GM18909 (cell line): ENCODE data around the gene TSPAN4.

Source experiments
- ATAC-seq: cut with Tn5 transposase; IDR thresholded peaks from one replicate; pipeline ENCODE4 v1.9.1; 2021; ENCODE audit warnings: mild to moderate bottlenecking; ENCODE audit not compliant: unreplicated experiment, poor library complexity

Gene TSPAN4

DNA sequence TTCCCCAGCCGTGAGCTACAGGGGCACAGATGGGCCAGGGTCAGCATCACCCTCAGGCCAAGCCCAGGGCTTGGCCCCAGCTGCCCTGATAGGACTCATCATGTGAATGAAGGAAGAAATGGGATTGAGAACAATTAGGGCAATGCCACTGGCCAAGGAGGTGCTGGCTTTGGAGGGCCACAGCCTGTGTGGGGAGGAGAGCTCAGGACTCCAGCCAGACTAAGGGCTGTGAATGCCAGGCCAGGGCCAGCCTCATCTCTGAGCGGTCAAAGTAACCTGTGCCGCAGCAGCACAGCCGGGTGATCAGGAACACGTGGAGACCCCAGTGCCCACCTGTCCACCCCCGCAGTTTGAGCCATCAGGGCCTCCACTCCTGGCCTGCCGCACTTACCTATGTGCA, 57.9 kb downstream of the TSPAN4 start:
- ATAC-seq: no peak

DNA sequence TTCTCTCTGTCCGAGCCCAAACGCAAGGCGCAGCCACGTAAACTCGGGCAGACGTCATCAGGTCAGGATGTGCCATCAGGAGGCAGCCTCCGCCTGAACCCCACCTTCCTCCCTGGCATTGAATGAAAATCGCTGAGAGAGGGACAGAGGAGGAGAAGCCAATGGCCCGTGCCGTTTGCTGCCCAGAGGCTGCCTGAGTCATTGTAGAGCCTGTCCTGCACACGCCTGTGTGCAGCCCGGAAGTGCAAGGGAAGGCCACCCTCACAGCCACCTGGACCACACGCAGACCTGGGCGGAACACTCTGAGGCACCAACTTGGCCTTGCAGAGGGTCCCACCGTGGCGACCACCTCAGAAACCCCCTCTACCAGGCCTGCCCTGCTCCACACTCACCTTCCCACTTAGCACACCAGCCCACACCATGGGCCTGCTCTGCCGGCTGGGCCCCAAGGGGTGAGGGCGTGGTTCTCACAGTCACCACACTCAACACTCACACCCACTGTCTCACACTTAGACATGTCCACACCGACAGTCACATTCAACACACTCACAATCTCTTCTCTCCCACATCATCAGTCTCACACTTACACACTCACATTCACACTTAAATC, 58.9 kb downstream of the TSPAN4 start:
- no peak for ATAC-seq

DNA sequence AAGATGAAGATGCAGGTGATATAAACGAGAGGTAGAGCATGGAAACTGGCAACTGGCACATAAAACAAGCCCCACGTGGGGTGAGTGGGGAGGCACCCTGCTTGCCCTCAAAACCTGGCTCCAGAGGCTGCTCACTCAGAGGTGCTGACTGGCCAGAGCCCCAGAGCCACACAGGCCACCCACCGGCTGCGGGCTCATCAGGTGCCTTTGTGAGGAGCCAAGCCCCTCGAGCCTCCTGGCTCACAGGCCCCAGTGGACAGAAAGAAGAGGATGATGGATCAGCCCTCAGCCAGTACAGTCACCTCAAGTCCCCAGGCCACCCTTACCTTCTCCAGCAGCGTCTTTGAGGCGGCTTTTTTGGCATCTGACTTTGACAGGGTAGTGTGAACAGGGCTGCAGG, 61.7 kb downstream of the TSPAN4 start:
- ATAC-seq: no peak

DNA sequence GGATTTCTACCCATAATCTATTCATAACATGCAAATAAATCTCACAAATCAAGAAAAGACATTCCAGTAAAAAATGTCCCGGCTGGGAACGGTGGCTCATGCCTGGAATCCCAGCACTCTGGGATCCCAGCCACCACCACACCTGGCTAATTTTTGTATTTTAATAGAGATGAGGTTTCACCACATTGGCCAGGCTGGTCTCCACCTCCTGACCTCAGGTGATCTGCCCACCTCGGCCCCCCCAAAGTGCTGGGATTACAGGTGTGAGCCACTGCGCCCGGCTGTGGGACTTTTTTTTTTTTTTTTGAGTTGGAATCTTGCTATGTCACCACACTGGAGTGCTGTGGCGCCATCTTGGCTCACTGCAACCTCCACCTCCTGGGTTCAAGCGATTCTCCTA, 63.3 kb downstream of the TSPAN4 start:
- ATAC-seq: no peak

DNA sequence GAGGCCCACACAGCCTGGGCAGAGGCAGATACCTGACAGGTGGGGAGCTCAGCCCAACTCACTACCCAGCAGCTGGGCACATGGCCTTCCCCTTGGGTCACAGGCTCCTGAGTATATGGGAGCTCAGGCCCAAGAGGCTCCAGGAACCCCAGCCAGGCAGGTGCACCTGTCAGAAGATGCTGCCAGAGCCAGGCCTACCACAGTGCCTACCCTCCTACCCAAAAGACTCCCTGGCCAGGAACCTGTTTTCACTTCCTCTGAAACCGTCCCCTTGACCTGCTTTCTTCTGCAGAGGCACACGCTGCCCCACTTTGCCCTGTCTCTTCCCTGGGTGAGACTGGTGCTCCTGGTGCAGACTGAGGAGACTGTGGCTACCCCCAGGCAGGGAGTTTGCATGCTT, 65.0 kb downstream of the TSPAN4 start:
- ATAC-seq: no peak

DNA sequence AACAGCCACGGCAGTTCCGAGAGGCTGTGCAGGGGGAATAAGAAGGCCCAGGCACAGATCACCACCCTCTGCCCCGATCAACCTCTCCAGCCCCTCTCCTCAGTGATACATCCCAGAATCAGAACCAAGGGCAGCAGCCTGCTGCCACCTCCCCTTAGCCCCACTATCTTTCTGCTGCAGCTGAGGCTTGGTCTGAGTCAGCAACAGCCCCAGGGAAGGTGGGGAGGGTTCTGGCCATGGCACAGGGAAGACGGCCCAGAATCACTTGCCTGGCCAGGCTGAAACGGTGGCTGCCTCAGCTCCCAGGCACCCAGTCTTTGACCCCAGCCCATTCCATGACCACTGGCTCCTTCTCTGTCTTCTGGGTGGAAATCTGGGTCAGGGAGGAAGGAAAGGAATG, 65.6 kb downstream of the TSPAN4 start:
- no peak for ATAC-seq

DNA sequence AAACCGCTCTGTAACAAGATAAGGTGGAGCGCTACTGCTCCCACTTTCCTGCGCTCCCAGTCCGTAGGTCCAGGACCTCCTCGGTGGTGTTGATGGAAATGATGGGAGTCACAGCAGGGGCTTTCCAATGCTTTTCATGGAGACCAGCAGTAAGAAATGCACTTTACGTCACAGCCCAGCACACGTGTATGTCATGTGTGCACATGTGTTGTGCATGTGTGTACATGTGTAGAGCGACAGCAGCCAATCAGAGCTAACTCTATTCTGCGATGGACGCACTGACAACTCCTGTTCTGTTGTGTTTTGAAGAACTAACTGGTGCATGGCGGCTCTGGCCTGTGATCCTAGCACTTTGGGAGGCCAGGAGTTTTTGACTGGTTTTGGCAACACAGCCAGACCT, 66.8 kb downstream of the TSPAN4 start:
- no peak for ATAC-seq

DNA sequence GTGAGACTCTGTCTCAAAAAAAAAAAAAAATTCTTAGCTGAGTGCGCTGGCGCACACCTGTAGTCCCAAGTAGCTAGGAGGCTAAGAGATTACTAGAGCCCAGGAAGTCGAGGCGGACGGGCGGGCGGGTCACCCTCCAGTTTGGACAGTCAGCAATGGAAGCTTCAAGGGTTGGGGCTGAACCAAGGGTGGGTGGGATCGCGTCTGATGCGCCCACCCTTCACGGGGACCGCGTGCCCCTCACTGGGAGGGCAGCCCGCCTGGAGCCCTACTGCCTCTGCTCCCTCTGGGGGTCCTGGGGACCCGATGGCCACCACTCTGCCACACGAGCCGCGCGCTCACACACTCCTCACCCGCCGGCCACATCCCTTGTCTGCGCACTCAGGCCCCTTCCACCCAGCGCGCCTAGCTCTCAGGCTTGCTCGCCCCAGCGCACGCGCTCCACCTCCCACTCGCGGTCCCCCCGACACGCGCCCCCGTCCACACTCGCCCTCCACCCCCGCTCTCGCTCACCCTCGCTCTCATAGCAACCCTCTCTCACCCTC, 67.5 kb downstream of the TSPAN4 start:
- ATAC-seq: peak; percentile 21

DNA sequence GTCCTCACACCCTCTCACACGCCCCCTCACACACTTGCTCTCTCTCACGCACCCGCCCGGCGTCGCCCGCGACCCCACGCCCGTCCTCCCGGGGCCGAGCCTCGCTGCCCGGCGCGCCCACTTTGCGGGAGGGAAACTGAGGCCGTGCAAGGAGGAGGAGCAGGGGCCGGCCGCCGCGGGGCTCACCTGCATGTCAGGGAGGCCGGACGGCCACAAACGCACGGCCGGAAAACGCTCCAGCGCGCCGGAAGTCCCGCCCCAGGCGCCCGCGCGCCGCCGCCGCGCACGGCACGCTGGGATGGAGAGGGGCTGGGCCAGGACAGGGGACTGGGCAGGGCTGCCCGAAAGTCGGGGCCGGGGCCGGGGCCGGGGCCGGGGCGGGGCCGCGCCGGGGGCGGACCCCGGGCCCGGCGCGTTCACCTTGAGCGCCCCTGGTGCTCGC, 68.0 kb downstream of the TSPAN4 start, which contains the start of gene CHID1:
CHID1 (minus strand) TSS at position 222 of the 442 bp plus-strand sequence. CDS start 5,994 bp downstream, outside the sequence.
- peak; percentile 79 for ATAC-seq

DNA sequence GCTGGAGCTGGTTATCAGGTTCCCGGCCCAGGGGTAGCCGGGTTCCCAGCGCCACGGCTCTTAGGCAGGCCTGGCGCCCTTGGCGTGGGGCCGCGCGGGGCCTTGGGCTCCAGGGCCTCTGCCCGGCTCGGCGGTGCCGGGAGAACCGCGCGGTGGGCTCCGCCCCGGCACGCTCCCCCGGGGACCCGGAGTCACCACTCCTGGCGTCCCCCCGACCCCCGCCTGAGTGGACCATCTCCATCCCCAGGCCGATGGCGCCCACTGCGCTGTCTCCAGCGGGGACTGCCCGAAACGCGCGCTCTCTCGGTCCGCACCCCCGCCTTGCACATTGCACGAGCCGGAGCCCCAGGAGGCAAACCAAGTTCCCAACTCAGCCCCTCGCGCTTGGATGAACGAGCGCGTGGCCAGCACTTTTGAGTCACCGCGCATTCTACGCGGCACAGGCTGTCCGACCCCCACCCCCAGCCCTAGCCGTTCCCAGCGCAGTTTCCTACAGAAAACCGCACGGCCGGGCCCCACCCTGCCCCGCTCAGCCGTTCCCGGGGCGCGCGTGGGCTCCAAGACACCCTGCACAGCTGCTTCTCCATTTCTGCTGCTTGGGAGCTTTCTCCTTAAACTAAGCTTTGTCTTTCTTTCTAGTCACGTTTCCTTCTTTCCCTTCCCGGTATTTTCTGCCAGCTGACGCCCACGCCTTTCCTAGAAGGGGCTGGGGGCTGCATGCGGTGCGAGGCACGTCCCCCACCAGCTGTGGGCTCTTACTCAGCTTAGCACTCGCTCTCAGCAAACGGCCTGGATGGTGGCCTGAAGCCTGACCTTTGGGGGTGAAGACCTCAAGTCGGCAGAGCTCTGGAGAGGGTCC, 68.6 kb downstream of the TSPAN4 start:
- peak; percentile 45 for ATAC-seq

DNA sequence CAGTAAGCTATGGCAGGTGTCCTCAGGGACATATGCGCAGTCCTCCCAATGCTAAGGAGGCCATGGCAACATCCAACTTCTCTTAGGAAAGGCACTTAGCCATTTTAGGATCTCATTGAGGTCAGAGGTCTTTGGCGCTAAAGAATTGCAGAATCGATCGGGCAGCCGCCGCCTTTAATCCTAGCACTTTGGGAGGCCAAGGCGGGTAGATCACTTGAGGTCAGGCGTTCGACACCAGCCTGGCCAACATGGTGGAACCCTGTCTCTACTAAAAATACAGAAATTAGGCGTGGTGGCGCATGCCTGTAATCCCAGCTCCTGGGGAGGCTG, 69.2 kb downstream of the TSPAN4 start:
- ATAC-seq: no peak

DNA sequence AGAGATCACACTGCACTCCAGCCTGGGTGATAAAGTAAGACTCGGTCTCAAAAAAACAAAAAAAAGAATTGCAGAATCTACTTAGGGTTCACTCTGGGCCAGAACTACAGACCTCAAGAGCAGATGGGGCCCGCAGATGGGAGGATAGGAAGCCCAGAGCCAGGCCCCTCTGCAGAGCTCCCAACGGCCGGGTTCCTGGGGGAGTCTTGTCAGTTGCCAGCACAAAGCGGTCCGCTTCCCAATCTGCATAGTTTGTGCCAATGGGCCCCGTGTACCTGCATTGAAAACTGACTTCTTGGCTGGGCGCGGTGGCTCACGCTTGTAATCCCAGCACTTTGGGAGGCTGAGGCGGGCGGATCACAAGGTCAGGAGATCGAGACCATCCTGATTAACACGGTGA, 69.6 kb downstream of the TSPAN4 start:
- no peak for ATAC-seq

DNA sequence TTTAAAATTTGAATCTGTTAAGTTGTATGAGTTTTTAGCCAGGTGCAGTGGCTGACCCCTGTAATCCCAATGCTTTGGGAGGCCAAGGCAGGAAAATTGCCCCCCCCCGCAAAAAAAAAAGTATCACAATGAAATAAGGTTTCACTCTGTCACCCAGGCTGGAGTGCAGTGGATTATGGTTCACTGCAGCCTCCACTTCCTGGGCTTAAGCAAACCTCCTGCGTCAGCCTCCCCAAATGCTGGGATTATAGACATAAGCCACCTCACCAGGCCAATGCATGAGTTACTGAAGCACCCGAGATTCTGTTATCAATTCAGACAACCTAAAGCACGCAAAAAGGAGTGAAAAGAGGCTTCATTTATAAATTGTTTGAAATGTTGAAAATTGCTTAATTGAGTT, 70.4 kb downstream of the TSPAN4 start:
- ATAC-seq: no peak

DNA sequence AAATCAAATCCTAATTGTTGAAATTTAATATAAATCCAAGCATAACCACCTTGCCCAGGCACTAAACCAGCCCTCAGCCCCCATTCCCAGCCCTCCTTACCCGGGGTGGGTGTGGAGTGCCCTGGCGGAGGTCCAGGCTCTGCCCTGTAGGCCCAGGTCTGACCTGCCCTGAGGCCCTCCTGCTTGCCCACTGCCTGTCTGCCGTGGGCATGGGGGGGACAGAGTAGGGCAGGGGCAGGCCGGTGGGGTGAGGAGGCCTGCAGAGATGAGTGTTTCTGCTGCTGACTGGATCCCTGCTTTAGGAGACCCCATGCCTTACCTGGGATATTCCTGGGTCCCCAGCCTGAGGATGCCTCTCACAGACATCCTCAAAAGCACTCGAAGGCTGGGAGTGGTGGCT, 71.6 kb downstream of the TSPAN4 start:
- ATAC-seq: no peak

DNA sequence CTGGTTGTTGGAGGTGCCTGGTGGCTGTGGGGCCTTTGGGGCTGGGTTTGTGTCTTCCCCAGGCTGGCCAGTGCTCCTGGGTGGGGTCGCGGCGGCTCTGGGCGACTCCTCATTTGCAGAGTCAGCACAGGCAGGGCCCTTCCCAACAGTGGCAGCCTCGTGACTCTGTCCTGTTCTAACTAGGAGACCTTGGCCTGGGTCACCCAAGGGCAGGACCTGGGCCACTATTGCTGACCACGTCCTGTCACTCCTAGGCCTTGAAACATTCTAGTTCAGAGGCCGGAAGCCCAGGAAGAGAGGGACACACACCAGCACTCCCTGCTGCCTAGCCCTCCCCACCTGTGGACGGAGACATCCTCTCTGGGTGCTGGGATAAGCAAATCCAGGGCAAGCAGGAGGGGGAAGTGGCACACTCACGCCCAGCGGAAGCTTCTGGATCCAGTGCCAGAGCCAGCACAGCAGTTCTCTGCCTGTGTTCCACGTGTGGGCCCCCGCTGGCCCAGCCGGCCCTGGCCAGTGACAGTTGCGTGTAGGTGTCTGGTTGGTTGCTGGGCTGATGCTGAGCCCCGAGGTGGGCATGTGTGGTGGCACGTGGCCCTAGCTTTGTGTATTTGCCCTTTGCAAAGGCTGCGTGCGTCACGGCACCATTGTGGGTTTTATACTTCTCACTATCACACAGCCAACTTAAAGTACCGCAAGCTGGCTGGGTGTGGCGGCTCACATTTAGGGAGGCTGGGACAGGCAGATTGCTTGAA, 72.3 kb downstream of the TSPAN4 start:
- no peak for ATAC-seq
